Epidermal melanocyte (primary cell): ENCODE results near the gene UBN2.

ENCODE experiments used
- DNase-seq: peaks from one replicate; pipeline ENCODE4 v3.0.0; 2011; ENCODE audit warnings: low spot score; ENCODE audit not compliant: insufficient read length

Gene UBN2

GRCh38 chr7:139231513-139232376 is 708 bp downstream of the UBN2 start:
- no peak for DNase-seq

DNA sequence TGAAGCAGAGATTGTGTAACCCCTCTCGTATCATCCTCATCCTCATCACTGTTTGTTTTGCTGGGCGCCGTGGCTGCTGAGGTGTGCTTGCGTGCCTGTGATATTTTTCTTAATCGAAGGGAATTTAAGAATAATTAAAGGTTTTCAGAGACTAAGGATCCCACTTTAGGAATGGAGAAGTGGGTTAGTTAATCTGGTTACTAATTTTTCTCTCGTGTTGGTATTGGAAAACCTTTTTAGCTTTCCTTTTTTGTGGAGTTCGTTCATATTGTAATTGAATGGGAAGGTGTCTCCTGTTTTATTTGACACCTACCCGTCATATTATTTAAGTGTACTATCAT is 1.3 kb downstream of the UBN2 start:
- DNase-seq = no peak

DNA sequence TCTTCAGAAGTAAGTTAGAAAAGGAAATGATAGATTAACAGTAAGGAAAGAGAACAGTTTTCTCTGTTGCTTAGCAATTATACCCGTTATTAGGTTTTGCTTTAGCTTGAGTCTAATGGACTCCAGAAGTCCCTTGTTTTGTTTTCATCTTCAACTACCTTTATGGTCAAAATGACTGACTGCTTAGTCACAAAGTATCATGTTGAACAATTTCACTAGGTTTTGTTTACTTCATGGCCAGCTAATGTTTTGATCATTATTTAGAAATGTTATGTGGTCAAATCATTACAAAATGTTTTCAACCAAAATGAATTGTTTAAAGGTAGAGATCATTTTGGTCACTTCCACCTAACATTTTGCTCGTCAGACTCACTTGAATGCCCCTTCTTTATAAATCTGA is 1.9 kb downstream of the UBN2 start:
- no peak for DNase-seq

DNA sequence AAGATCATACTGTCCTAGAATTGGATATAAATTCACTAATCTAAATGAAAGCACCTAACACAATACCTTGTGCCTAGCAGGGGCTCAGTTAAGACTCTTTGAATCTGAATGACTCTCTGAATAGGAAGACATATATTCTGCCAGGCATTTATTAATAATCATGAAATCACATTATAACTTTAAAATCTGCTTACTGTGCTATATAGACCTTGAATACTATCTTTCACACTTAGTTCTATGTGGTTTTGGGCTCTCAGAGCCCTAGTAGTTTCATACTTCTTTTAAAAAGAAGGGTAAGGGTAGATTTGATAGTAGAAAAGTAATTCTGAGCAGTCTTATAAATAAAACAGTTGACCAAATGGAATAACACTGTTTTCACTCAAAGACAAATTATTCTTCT is 10.2 kb downstream of the UBN2 start:
- DNase-seq = no peak

- DNase-seq = no peak
These were observed 11.8 kb downstream of the UBN2 start for GRCh38 chr7:139242741-139243281.

GRCh38 chr7:139245401-139245800 is 14.4 kb downstream of the UBN2 start:
- no peak for DNase-seq

- DNase-seq = no peak
These were observed 15.5 kb downstream of the UBN2 start for GRCh38 chr7:139246494-139246893.

DNA sequence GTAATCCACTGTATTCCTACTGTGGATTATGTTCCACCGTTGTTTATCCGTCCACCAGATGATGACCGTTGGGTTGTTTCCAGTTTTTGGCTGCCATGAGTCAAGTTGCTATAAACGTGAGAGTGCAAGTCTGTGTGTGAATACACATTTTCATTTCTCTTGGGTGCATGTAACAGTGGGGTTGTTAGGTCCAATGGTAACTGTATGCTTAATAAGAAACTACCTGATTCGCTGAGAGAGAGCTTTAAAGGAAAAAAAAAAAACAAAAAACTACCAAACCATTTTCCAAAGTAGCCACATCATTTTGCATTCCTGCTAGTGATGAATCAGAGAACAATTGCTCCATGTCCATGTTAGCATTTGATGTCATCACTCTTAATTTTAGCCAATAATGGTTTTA is 15.9 kb downstream of the UBN2 start:
- DNase-seq = no peak

DNA sequence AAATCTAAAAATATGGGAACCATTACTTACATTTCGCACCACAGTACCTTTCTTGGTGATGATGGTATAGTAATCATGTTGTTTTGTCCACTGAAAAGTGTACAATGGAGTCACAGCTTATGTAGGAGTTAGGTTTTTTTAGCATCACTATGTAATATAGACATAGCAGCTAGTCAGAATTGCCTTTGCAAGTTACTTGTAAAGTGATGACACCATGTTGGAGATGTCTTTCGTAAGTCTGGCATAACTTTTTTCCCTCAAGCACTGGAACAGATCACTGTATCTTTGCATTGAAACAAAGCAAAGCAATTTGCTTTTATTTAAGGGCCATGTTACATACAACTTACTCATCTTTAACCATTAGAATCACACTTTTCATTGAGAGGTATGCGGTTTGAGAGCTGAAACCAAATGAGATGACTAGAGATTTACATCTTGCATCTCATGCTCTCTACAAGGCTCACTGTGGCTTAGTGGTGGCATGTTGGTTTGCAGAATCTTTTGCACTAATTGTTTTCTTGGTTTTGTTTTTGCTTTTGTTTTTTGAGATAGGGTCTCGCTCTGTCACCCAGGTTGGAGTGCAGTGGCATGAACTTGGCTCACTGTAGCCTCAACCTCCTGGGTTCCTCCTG is 18.3 kb downstream of the UBN2 start:
- DNase-seq = no peak

DNA sequence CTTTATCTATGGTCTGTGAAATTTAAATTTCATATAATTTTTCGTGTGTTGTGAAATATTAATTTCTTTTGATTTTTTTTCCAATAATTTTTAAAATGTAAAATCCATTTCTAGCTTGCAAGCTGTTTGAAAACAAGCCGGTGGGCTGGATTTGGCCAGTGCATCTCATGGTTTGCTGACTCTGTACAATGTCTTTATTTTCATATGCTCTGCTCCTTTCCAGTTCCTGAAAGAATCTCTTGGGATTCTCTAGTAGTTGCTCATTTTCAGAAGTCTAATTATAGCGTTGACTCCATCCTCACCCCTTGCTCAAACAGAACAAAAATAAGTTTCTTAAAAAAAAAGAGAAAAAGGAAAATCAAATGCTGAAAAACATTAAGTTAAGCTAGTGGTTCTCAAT is 21.4 kb downstream of the UBN2 start:
- DNase-seq = no peak

GRCh38 chr7:139254281-139254680 is 23.2 kb downstream of the UBN2 start:
- DNase-seq = no peak

- no peak for DNase-seq
These were observed 23.7 kb downstream of the UBN2 start for GRCh38 chr7:139254728-139255127.

- no peak for DNase-seq
These were observed 24.3 kb downstream of the UBN2 start for GRCh38 chr7:139255290-139255689.

DNA sequence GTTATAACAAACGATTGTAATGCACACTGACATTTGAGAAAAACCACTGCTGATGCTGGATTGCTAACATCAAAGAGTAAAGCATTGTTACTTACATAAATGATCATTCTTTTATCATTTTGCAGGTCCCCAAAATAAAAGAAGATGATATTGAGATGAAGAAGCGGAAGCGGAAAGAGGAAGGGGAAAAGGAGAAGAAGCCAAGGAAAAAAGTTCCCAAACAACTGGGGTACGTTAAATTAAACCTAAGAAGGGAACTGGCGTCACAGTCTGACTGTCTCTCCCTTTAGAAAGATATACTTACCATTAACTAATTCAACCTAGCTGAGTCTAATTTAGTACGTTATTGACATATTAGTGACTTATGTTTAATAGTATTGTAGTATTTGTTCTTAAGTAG is 28.1 kb downstream of the UBN2 start:
- DNase-seq = no peak

DNA sequence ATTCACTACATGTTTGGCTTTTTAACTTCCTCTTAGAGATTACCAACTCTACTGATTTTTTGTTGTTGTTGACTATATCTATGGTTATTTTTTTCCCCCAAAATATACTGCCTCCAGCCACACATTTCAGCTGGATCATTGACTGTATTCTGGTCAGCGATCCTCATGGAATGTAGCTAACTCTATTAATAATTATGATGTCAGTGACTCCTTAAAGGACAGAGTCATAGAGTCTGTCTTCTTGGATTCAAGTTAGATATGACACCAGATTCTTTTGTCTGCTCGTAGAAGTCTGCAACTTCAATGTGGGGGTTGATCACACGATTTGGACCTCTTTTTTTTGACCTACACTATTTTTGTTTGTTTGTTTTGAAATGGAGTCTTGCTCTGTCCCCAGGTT is 33.2 kb downstream of the UBN2 start:
- no peak for DNase-seq

GRCh38 chr7:139265673-139266072 is 34.6 kb downstream of the UBN2 start:
- DNase-seq = no peak

GRCh38 chr7:139271718-139272628 is 40.9 kb downstream of the UBN2 start:
- DNase-seq = no peak

GRCh38 chr7:139284252-139284896 is 53.3 kb downstream of the UBN2 start:
- DNase-seq = no peak

DNA sequence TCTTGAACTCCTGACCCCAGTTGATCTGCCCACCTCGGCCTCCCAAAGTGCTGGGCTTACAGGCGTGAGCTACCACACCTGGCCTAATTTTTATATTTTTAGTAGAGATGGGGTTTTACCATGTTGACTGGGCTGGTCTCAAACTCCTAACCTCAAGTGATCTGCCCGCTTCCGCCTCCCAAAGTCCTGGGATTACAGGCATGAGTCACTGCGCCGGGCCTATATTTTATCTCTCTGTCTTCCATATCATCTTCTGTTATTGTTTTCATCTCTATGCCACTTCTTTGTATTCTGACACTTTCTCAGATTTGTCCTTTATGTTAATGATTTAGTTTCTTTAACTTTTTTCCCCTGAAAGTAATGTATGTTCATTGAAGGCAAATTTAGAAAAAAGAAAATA is 55.1 kb downstream of the UBN2 start:
- no peak for DNase-seq

- DNase-seq = no peak
These were observed 61.8 kb downstream of the UBN2 start for GRCh38 chr7:139292821-139293220.

GRCh38 chr7:139293534-139293933 is 62.5 kb downstream of the UBN2 start:
- no peak for DNase-seq
